HEK293T (cell line): ENCODE measurements around the gene SLC17A1.

ENCODE experiments used
- CTCF ChIA-PET: fragments of 350-600 bp; formaldehyde crosslinking; extraction: SDS; loops from one replicate; lab custom pipeline; 2021; ENCODE audit warnings: antibody characterized with exemption, inconsistent platforms; lab: Yijun Ruan, JAX
- POLR2A ChIA-PET: fragments of 350-600 bp; formaldehyde crosslinking; extraction: SDS; loops from one replicate; lab custom pipeline; 2020; ENCODE audit warnings: antibody characterized with exemption, inconsistent platforms; lab: Yijun Ruan, JAX
- DNase-seq: peaks from one replicate; pipeline ENCODE4 v3.0.0; 2012; ENCODE audit warnings: mixed read lengths; ENCODE audit errors: extremely low spot score
- ARNT ChIP-seq: fragments of 450-650 bp; IDR thresholded peaks from 2 replicates; pipeline ENCODE4 v1.6.1; 2017; ENCODE audit warnings: mild to moderate bottlenecking
- BHLHE40 ChIP-seq: fragments of 450-650 bp; IDR thresholded peaks from 2 replicates; pipeline ENCODE4 v1.6.1; 2016; ENCODE audit warnings: mild to moderate bottlenecking, moderate library complexity, borderline replicate concordance
- CTBP1 ChIP-seq: fragments of 450-650 bp; IDR thresholded peaks from 2 replicates; pipeline ENCODE4 v1.6.1; 2016; ENCODE audit warnings: borderline replicate concordance
- ELF4 ChIP-seq: fragments of 450-650 bp; IDR thresholded peaks from 2 replicates; pipeline ENCODE4 v1.6.1; 2017; ENCODE audit warnings: antibody characterized with exemption
- FOXA1 ChIP-seq: fragments of 450-650 bp; IDR thresholded peaks from 2 replicates; pipeline ENCODE4 v1.6.1; 2016; ENCODE audit warnings: mild to moderate bottlenecking
- FOXK2 ChIP-seq: fragments of 450-650 bp; IDR thresholded peaks from 2 replicates; pipeline ENCODE4 v1.6.1; 2016; ENCODE audit warnings: mild to moderate bottlenecking
- FOXM1 ChIP-seq: fragments of 450-650 bp; IDR thresholded peaks from 2 replicates; pipeline ENCODE4 v1.6.1; 2017; ENCODE audit warnings: mild to moderate bottlenecking, borderline replicate concordance
- HDGF ChIP-seq: fragments of 450-650 bp; IDR thresholded peaks from 2 replicates; pipeline ENCODE4 v1.6.1; 2017; ENCODE audit warnings: antibody characterized with exemption, borderline replicate concordance
- L3MBTL2 ChIP-seq: fragments of 450-650 bp; conservative IDR thresholded peaks from 2 replicates; pipeline ENCODE4 v1.6.1; 2016; ENCODE audit warnings: mild to moderate bottlenecking
- LEF1 ChIP-seq: fragments of 450-650 bp; IDR thresholded peaks from 2 replicates; pipeline ENCODE4 v1.6.1; 2017; ENCODE audit warnings: mild to moderate bottlenecking, borderline replicate concordance
- NFRKB ChIP-seq: fragments of 450-650 bp; IDR thresholded peaks from 2 replicates; pipeline ENCODE4 v1.6.1; 2016; ENCODE audit warnings: mild to moderate bottlenecking, moderate library complexity
- SP1 ChIP-seq: fragments of 450-650 bp; IDR thresholded peaks from 2 replicates; pipeline ENCODE4 v1.6.1; 2017
- SUZ12 ChIP-seq: fragments of 450-650 bp; IDR thresholded peaks from 2 replicates; pipeline ENCODE4 v1.6.1; 2016; ENCODE audit warnings: mild to moderate bottlenecking
- TARDBP ChIP-seq: fragments of 450-650 bp; IDR thresholded peaks from 2 replicates; pipeline ENCODE4 v1.6.1; 2016
- ZNF384 ChIP-seq: fragments of 450-650 bp; IDR thresholded peaks from 2 replicates; pipeline ENCODE4 v1.6.1; 2016
- TF ChIP-seq, protein P1 (sequence below): fragments of 450-650 bp; IDR thresholded peaks from 2 replicates; pipeline ENCODE4 v1.6.1; 2016

SLC17A1 gene

DNA sequence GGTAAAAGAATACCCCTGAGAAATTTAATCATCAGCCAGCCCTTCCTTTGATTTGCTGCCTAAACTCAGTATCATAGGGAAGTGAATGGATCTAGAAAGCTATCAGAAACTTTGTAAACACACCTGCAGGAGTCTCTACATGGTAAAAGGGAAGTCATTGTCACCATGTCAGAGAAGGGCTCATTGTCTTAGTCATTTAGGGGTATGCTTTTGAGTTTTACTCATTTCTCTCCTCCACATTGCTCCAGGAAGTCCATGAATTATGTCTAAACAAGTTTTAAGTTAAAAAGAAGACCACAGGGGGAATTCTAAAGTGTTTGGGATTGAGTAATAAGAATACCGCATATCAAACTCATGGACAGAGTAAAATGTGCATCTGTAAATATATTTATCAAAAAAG is 2.5 kb downstream of the SLC17A1 start:
- TF ChIP-seq FOXM1: no peak
- no peak for TF ChIP-seq TARDBP
- TF ChIP-seq ELF4: no peak
- TF ChIP-seq FOXA1: no peak
- no peak for TF ChIP-seq SP1
- TF ChIP-seq L3MBTL2: no peak
- no peak for TF ChIP-seq LEF1
- no peak for TF ChIP-seq ZNF384
- no peak for TF ChIP-seq NFRKB
- no peak for TF ChIP-seq ARNT
- ChIA-PET CTCF (no interaction called here), POLR2A (no interaction called here)
- DNase-seq: no peak

DNA sequence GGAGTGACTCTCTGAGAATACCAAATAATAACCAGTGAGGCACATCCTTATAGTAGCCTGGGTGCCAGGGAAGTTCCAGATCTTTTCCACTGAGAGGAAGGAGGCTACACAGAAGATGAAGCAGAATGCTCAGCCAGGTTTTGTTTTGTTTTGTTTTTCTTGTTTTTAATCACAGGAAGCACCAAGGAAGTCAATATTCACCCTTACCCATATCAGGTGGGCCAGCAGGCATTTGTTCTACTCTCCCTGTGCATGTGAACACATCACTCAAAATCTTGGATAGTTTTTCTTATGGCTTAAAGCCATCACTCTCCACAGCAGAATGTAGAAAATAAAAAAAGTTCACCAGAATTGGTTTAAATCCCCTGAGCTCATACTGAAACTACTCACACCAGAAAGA is 10.5 kb downstream of the SLC17A1 start:
- DNase-seq: no peak
- ChIA-PET POLR2A (no interaction called here), CTCF (no interaction called here)
- TF ChIP-seq L3MBTL2: no peak
- TF ChIP-seq, protein P1, sequence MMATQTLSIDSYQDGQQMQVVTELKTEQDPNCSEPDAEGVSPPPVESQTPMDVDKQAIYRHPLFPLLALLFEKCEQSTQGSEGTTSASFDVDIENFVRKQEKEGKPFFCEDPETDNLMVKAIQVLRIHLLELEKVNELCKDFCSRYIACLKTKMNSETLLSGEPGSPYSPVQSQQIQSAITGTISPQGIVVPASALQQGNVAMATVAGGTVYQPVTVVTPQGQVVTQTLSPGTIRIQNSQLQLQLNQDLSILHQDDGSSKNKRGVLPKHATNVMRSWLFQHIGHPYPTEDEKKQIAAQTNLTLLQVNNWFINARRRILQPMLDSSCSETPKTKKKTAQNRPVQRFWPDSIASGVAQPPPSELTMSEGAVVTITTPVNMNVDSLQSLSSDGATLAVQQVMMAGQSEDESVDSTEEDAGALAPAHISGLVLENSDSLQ: no peak
- no peak for TF ChIP-seq FOXK2
- TF ChIP-seq HDGF: no peak
- no peak for TF ChIP-seq BHLHE40
- no peak for TF ChIP-seq FOXA1
- TF ChIP-seq SUZ12: no peak
- TF ChIP-seq ARNT: no peak
- no peak for TF ChIP-seq NFRKB
- TF ChIP-seq LEF1: no peak
- no peak for TF ChIP-seq FOXM1
- no peak for TF ChIP-seq ZNF384
- TF ChIP-seq SP1: no peak
- TF ChIP-seq TARDBP: no peak
- no peak for TF ChIP-seq ELF4
- no peak for TF ChIP-seq CTBP1

DNA sequence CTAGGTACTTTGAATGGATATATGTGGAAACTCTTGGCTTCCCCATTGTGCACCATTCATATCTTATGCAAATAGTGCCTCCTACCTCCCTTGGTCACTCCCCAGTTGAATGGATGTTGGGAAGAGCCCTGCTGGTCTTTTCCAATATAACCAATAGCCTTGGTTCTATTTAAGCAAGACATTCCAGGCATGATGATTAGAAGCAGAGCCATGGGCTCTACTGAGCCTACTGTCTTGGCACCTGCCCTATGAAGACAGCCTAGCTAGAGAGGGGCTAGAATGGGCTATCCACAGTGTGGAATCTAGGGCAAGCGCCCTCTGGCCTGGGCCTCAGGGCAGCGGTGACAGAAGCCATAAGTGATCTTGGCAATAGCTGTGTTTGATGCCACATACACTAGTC is 15.6 kb downstream of the SLC17A1 start:
- TF ChIP-seq LEF1 (no peak), NFRKB (no peak)
- CTCF ChIA-PET: no interaction called here
- POLR2A ChIA-PET: no interaction called here
- DNase-seq: no peak

DNA sequence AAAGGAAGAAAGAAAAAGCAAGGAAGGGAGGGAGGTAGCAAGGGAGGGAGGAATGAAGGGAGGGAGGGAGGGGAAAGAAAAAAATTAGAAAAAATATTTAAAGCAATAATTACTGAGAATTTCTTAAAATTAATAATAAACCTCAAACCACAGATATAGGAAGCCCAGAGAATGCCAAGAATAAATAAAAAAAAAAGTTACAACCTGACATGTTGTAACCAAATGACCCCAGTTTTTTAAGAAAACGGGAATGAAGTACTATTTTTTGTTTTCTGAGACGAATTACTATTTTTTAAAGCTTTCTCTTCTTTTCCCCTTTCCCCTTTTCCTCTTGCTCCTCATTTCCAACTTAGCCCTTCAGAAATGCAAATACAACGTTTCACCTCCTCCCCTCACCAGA is 16.7 kb downstream of the SLC17A1 start:
- TF ChIP-seq L3MBTL2: no peak
- TF ChIP-seq HDGF: no peak
- no peak for TF ChIP-seq FOXM1
- no peak for TF ChIP-seq ELF4
- TF ChIP-seq FOXA1: no peak
- no peak for TF ChIP-seq LEF1
- TF ChIP-seq BHLHE40: no peak
- no peak for TF ChIP-seq SP1
- TF ChIP-seq ARNT: no peak
- TF ChIP-seq NFRKB: no peak
- TF ChIP-seq ZNF384: no peak
- TF ChIP-seq FOXK2: no peak
- TF ChIP-seq CTBP1: no peak
- TF ChIP-seq, protein P1: no peak
- no peak for TF ChIP-seq SUZ12
- no peak for TF ChIP-seq TARDBP
- POLR2A ChIA-PET: no interaction called here

DNA sequence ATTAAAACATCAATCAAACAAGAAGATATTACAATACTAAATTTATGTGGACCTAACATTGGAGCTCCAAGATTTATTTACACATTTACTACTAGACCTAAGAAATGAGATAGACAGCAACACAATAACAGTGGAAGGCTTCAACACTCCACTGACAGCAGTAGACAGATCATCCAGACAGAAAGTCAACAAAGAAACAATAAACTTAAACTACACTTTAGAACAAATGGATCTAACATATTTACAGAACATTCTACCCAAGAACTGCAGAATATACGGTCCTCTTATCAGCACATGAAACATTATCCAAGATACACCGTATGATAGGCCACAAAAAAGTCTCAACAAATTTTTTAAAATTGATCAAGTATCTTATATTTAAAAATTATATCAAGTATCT is 27.0 kb downstream of the SLC17A1 start:
- CTCF ChIA-PET: no interaction called here
- POLR2A ChIA-PET: no interaction called here
- no peak for TF ChIP-seq FOXK2
- TF ChIP-seq ELF4: no peak
- no peak for TF ChIP-seq LEF1
- TF ChIP-seq, protein P1: no peak
- no peak for TF ChIP-seq FOXA1
- no peak for TF ChIP-seq FOXM1
- TF ChIP-seq SUZ12: no peak
- no peak for TF ChIP-seq BHLHE40
- no peak for TF ChIP-seq CTBP1
- no peak for TF ChIP-seq TARDBP
- no peak for TF ChIP-seq NFRKB
- TF ChIP-seq ARNT: no peak
- DNase-seq: no peak

More for the DNA sequence above, 16.7 kb downstream of the SLC17A1 start:
- no peak for DNase-seq
- CTCF ChIA-PET: no interaction called here

DNA sequence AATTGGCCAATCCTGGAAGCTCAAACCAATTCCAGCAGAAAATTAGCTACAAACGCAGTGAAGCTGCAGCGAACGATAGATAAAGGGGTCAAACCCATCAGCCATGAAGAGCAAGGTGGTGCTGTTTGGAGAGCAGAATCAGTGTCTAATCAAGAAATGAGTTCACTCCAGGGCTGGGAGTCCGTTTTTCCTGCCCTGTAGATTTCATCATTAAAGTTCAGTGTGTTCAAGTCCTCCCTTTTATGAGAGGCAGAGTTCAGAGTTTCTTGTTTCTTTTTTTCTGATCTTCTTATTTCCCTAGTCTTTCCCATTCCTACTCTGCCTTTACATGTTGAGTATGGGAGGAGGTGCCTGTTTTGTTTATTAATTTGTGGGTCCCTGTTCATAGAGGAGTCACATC is 30.4 kb downstream of the SLC17A1 start:
- no peak for DNase-seq
- CTCF ChIA-PET: interaction anchor here (1.3 kb wide), 1 partner anchor 14 kb away, joined by 3 read pairs; no protein-coding TSS in a partner anchor
- TF ChIP-seq SUZ12 (no peak), L3MBTL2 (no peak), NFRKB (no peak), CTBP1 (no peak), ZNF384 (no peak), FOXK2 (no peak), HDGF (no peak), ELF4 (no peak), SP1 (no peak), LEF1 (no peak), ARNT (no peak)
- TF ChIP-seq, protein P1: no peak
- POLR2A ChIA-PET: no interaction called here
